K562 (cell line): ENCODE results near the gene CFAP107.

Source experiments
- BHLHE40 ChIP-seq: IDR thresholded peaks from 2 replicates; pipeline ENCODE4 v1.6.1; 2011; ENCODE audit warnings: low read length, improper control_type of control experiment
- EGR1 ChIP-seq: fragments of 450-650 bp; conservative IDR thresholded peaks from 2 replicates; pipeline ENCODE4 v1.6.1; 2017; ENCODE audit warnings: mild to moderate bottlenecking
- EP300 ChIP-seq: IDR thresholded peaks from 2 replicates; pipeline ENCODE4 v1.6.1; 2012; ENCODE audit warnings: low read length, improper control_type of control experiment
- MLLT1 ChIP-seq, 2 experiments: fragments of 450-650 bp; IDR thresholded peaks; 2 replicates each; pipeline ENCODE4 v1.6.1; 2016
- POLR2AphosphoS5 ChIP-seq: IDR thresholded peaks from 2 replicates; pipeline ENCODE4 v1.6.1; 2011; ENCODE audit warnings: mild to moderate bottlenecking, low read depth, low read length, moderate library complexity; ENCODE audit not compliant: control insufficient read depth, insufficient read depth
- ZNF518B ChIP-seq: fragments of 250-450 bp; sonication (Bioruptor Pico); IDR thresholded peaks from 2 replicates; pipeline ENCODE4 v1.5.0; 2021; ENCODE audit warnings: mild to moderate bottlenecking, moderate library complexity
- ZNF639 ChIP-seq, 2 experiments: fragments of 200-800 bp in 1 of 2; sonication (Bioruptor generic) in 1 of 2; sonication (generic) in 1 of 2; formaldehyde crosslinking in 1 of 2; IDR thresholded peaks in 1 of 2; conservative IDR thresholded peaks in 1 of 2; 2 replicates each; pipeline versions ENCODE4 v1.5.0 to v1.6.1; 2016 to 2020; ENCODE audit warnings: missing compliant biosample characterization in 1 of 2, missing genetic modification characterization in 1 of 2, missing genetic modification reagents in 1 of 2
- ZNF766 ChIP-seq: fragments of 200-800 bp; sonication (Bioruptor generic); conservative IDR thresholded peaks from 2 replicates; pipeline ENCODE4 v1.6.1; 2016; ENCODE audit warnings: missing genetic modification characterization, missing compliant biosample characterization
- ZNF79 ChIP-seq: fragments of 250-450 bp; sonication (Bioruptor Pico); IDR thresholded peaks from 2 replicates; pipeline ENCODE4 v1.4.0; 2020; ENCODE audit warnings: low read depth, mild to moderate bottlenecking, moderate library complexity
- TF ChIP-seq, protein P1 (sequence below): sonication (generic); formaldehyde crosslinking; IDR thresholded peaks from 2 replicates; pipeline ENCODE4 v1.8.0; 2022; ENCODE audit warnings: missing genetic modification reagents, mild to moderate bottlenecking, borderline replicate concordance
- TF ChIP-seq, protein P2 (sequence below): sonication (generic); formaldehyde crosslinking; IDR thresholded peaks from 2 replicates; pipeline ENCODE4 v1.8.0; 2022; ENCODE audit warnings: mild to moderate bottlenecking, low read depth, missing genetic modification reagents

DNA sequence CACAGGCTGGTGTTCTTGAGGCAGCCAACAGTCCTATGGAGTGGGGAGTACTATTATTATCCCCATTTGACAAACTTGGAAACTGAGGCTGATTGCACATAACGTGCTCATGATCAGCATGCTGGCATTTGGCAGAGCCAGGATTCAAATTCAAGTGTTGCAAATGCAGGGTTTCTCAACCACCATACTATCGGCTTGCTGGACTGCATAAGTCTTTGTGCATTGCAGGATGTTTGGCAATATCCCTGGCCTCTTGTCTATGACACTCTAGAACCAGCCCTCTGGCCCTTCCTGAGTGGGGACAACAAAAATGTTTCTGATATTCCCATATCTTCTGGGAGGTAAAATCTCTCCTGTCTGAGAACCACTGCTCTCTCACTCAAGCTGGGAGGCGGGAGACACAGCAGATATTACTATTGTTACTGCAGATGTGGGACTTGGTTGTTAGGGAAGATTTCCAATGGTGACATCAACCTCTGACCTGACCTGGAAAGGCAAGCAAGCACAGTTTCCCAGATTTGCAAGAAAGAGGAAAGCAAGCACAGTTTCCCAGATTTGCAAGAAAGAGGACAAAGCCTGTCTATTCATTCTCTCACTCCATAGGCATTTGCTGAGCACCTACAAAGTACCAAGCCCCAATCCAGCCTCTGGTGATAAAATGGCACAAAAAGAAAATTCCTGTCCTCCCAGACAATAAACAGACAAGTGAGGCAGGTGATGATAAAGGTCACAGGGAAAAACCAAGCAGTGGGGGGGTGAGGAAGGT lies 31.1 kb upstream of the CFAP107 start:
- TF ChIP-seq ZNF639 (CRISPR knock-in tag; conservative IDR thresholded peaks at IDR 0.05 in 1 of 2, IDR thresholded peaks at IDR 0.05 in 1 of 2) (no peak), EP300 (no peak), MLLT1 (IDR thresholded peaks at IDR 0.05) (no peak), ZNF518B (no peak), EGR1 (no peak), BHLHE40 (no peak), ZNF79 (CRISPR knock-in tag) (no peak), POLR2AphosphoS5 (no peak), ZNF766 (no peak)
- TF ChIP-seq, protein P1, sequence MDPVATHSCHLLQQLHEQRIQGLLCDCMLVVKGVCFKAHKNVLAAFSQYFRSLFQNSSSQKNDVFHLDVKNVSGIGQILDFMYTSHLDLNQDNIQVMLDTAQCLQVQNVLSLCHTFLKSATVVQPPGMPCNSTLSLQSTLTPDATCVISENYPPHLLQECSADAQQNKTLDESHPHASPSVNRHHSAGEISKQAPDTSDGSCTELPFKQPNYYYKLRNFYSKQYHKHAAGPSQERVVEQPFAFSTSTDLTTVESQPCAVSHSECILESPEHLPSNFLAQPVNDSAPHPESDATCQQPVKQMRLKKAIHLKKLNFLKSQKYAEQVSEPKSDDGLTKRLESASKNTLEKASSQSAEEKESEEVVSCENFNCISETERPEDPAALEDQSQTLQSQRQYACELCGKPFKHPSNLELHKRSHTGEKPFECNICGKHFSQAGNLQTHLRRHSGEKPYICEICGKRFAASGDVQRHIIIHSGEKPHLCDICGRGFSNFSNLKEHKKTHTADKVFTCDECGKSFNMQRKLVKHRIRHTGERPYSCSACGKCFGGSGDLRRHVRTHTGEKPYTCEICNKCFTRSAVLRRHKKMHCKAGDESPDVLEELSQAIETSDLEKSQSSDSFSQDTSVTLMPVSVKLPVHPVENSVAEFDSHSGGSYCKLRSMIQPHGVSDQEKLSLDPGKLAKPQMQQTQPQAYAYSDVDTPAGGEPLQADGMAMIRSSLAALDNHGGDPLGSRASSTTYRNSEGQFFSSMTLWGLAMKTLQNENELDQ (CRISPR knock-in tag): no peak
- TF ChIP-seq, protein P2, sequence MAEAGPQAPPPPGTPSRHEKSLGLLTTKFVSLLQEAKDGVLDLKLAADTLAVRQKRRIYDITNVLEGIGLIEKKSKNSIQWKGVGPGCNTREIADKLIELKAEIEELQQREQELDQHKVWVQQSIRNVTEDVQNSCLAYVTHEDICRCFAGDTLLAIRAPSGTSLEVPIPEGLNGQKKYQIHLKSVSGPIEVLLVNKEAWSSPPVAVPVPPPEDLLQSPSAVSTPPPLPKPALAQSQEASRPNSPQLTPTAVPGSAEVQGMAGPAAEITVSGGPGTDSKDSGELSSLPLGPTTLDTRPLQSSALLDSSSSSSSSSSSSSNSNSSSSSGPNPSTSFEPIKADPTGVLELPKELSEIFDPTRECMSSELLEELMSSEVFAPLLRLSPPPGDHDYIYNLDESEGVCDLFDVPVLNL: no peak
